Ascending aorta (tissue), 2 donors: ENCODE data around the gene VPS33B. TPM values are rescaled to one million over a fixed set of nuclear protein-coding genes. Genes with fewer than 3 reads are reported as not detected.

Experiments used
- DNase-seq, 2 donors: peaks; one replicate each; pipeline ENCODE4 v3.0.0-alpha.2; 2019; ENCODE audit warnings: low spot score in 2 of 2
- H3K27ac ChIP-seq, 2 donors: fragments of 200-600 bp; sonication (generic); one replicate each; pipeline ENCODE4 v1.5.1; 2016 to 2017; ENCODE audit warnings: mild to moderate bottlenecking in 1 of 2
- H3K27me3 ChIP-seq: fragments of 200-600 bp; sonication (generic); one replicate; pipeline ENCODE4 v1.5.1; 2017
- H3K36me3 ChIP-seq, 2 donors: fragments of 200-600 bp; sonication (generic); one replicate each; pipeline ENCODE4 v1.5.1; 2016
- H3K4me1 ChIP-seq, 2 donors: fragments of 200-600 bp; sonication (generic); one replicate each; pipeline ENCODE4 v1.5.1; 2016 to 2017; ENCODE audit warnings: mild to moderate bottlenecking in 1 of 2
- H3K4me3 ChIP-seq, 2 donors: fragments of 200-600 bp; sonication (generic); one replicate each; pipeline ENCODE4 v1.5.1; 2016 to 2017; ENCODE audit warnings: mild to moderate bottlenecking in 1 of 2
- H3K9me3 ChIP-seq, 2 donors: fragments of 200-600 bp; sonication (generic); one replicate each; pipeline ENCODE4 v1.5.1; 2016
- CTCF ChIP-seq, 3 experiments: fragments of 200-600 bp in 2 of 3; fragments of 450-650 bp in 1 of 3; sonication (generic) in 2 of 3; IDR thresholded peaks; one replicate each; pipeline ENCODE4 v1.5.1; 2016 to 2019; ENCODE audit warnings: antibody characterized with exemption in 3 of 3, mild to moderate bottlenecking in 1 of 3, moderate library complexity in 1 of 3
- intact Hi-C: fragments of 100-400 bp; cut with DNase I; formaldehyde crosslinking; loops from one replicate; pipeline ENCODE4 v1.15.1; 2023
- total RNA-seq: library from RNA; depleted of rRNA; stranded (reverse); fragments of >200 nt; gene quantifications from one replicate; pipeline ENCODE4 v1.1.0, GENCODE V29; 2016

Gene VPS33B
- total RNA-seq, 1 donor from 2014 or later, result 0.53 TPM

DNA sequence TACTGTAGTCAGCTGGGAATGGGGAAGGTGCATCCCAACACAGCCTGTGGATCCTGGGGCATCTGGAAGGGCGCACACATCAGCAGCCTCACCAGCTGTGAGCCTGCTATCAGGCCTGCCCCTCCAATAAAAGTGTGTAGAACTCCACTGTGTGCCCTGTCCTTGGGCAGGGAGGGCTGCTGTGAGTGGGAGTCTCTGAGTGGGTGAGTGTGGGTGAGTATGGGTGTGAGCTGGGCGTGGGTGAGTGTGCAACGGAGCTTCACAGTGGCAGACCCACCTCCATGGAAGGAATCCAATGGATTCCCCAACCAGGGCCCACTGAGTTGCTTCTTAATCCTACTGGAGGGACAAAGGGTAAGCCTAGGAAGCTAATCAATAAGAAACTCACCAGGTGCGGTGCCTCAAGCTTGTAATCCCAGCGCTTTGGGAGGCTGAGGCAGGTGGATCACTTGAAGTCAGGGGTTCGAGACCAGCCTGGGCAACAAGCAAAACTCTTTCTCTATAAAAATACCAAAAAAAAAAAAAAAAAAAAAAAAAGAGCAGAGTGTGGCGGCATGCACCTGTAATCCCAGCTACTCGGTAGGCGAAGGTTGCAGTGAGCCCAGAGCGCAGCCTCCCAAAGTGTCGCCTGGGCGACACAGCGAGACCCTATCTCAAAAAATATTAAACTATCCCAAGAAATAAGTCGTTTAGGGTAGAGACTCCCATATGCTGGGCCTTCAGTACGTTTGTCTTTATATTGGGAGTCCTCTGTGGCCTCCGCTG is 68.3 kb downstream of the VPS33B start:
- TF ChIP-seq CTCF (IDR thresholded peaks at IDR 0.05), result no peak
- no peaks in the 10 kb centered on the region for H3K9me3 ChIP-seq
- no peaks in the 10 kb centered on the region for H3K27me3 ChIP-seq
- peak overlapping the region; percentile 75 to 80 for H3K4me3 ChIP-seq
- no peak for DNase-seq
- intact Hi-C loops, result loop anchor here (2.0 kb wide), 1 partner anchor 69 kb away; the partner anchor contains the start of gene VPS33B
- peaks cover 44 to 45% of the 10 kb centered on the region in 2 donors for H3K36me3 ChIP-seq
- H3K27ac ChIP-seq, result peak overlapping the region; percentile 82 to 96
- peaks cover 5 to 26% of the 10 kb centered on the region in 2 donors for H3K4me1 ChIP-seq

DNA sequence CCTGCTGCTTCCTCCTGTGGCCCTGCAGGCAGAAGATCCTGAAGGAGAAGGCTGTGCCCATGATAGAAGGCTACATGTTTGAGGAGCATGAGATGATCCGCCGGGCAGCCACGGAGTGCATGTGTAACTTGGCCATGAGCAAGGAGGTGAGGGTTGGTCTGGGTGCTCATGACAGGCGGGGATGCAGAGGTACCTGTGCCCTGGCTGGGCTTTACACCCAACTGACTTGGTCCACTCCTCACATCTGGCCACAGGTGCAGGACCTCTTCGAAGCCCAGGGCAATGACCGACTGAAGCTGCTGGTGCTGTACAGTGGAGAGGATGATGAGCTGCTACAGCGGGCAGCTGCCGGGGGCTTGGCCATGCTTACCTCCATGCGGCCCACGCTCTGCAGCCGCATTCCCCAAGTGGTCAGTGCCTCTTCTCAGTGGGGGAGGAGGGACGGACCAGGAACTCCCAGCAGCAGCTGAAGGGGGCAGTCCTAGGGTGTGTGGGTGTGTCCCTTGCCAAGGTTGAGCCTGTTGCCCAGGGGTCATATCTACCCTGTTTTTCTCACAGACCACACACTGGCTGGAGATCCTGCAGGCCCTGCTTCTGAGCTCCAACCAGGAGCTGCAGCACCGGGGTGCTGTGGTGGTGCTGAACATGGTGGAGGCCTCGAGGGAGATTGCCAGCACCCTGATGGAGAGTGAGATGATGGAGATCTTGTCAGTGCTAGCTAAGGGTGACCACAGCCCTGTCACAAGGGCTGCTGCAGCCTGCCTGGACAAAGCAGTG is 69.3 kb downstream of the VPS33B start:
- Histone ChIP-seq H3K4me3 (no peak overlapping the region), H3K27ac (no peak overlapping the region), H3K4me1 (peaks cover 5 to 22% of the 10 kb centered on the region in 2 donors), H3K9me3 (no peaks in the 10 kb centered on the region), H3K27me3 (no peaks in the 10 kb centered on the region), H3K36me3 (peaks cover 54 to 55% of the 10 kb centered on the region in 2 donors)
- TF ChIP-seq CTCF (IDR thresholded peaks at IDR 0.05), result no peak
- DNase-seq, result no peak
- intact Hi-C loops, result no loop called here

DNA sequence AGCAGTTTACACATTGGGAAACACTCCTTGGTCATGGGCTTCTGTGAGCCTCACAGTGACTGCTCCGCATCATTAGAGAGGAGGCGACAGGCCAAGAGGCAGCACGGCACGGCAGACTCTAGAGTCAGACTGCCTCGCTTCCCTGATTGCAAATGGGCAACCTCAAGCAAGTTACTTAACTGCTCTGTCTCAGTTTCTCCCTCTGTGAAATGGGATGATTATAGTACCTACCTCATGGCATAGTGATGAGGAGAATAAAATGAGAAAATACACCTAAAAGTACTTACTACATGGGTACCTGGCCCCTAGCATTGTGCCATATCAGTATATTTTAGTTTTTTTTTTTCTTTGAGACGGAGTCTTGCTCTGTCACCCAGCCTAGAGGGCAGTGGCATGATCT is 71.7 kb downstream of the VPS33B start:
- Histone ChIP-seq H3K27ac (no peak overlapping the region), H3K27me3 (no peaks in the 10 kb centered on the region), H3K4me3 (no peak overlapping the region), H3K4me1 (peaks cover 5 to 6% of the 10 kb centered on the region in 2 donors), H3K9me3 (no peaks in the 10 kb centered on the region), H3K36me3 (peaks cover 74 to 75% of the 10 kb centered on the region in 2 donors)
- intact Hi-C loops, result no loop called here
- no peak for DNase-seq
- no peak for TF ChIP-seq CTCF (IDR thresholded peaks at IDR 0.05)

GRCh38 chr15:90949979-90950675 is 72.3 kb downstream of the VPS33B start:
- intact Hi-C loops, result no loop called here
- no peaks in the 10 kb centered on the region for H3K27me3 ChIP-seq
- H3K27ac ChIP-seq, result no peak overlapping the region
- peaks cover 75 to 81% of the 10 kb centered on the region in 2 donors for H3K36me3 ChIP-seq
- no peak for DNase-seq
- TF ChIP-seq CTCF (IDR thresholded peaks at IDR 0.05), result no peak
- no peaks in the 10 kb centered on the region for H3K9me3 ChIP-seq
- peaks cover 0 to under 1% of the 10 kb centered on the region in 2 donors for H3K4me1 ChIP-seq
- H3K4me3 ChIP-seq, result no peak overlapping the region

Other genes starting within 250 kb of the VPS33B start
- 86.3 TPM for gene FURIN, start 154.0 kb downstream of the VPS33B start, total RNA-seq
- 65.1 TPM for gene FES, start 138.1 kb downstream of the VPS33B start, total RNA-seq
- gene MAN2A2, start 119.3 kb downstream of the VPS33B start, total RNA-seq, result 90.4 TPM
- 29.4 TPM for gene HDDC3, start 90.0 kb downstream of the VPS33B start, total RNA-seq
- gene UNC45A, start 87.3 kb downstream of the VPS33B start, total RNA-seq, result 73.5 TPM
- gene RCCD1, start 67.7 kb downstream of the VPS33B start, total RNA-seq, result 10.0 TPM
- 29.1 TPM for gene PRC1, start 28.1 kb downstream of the VPS33B start, total RNA-seq
- 0.11 TPM for gene SV2B, start 77.7 kb upstream of the VPS33B start, total RNA-seq